Neural progenitor cell (in vitro differentiated cells): ENCODE results near the gene PILRB. TPM values are rescaled to one million over a fixed set of nuclear protein-coding genes. Genes with fewer than 3 reads are reported as not detected.
"Not testable (repeated sequence)": the region's sequence is repeated elsewhere in the genome, so short reads cannot be mapped to it uniquely, and the experiment has no call there.

Source experiments
- DNase-seq: peaks from one replicate; pipeline ENCODE4 v3.0.0-alpha.2; 2016; ENCODE audit warnings: low spot score
- H2AFZ ChIP-seq: fragments of 200-600 bp; sonication (generic); replicated peaks from 2 replicates; pipeline ENCODE4 v1.6.1; 2016; ENCODE audit warnings: antibody characterized with exemption
- H3F3A ChIP-seq: fragments of 200-600 bp; sonication (generic); 2 replicates; pipeline ENCODE4 v1.6.1; 2016; ENCODE audit warnings: antibody characterized with exemption, low read depth
- H3K27ac ChIP-seq: fragments of 200-600 bp; sonication (generic); 2 replicates; pipeline ENCODE4 v1.5.1; 2016; ENCODE audit warnings: mild to moderate bottlenecking
- H3K27me3 ChIP-seq: fragments of 200-600 bp; sonication (generic); 2 replicates; pipeline ENCODE4 v1.6.1; 2016; ENCODE audit warnings: mild to moderate bottlenecking, moderate library complexity
- H3K36me3 ChIP-seq: fragments of 200-600 bp; sonication (generic); 2 replicates; pipeline ENCODE4 v1.5.1; 2016
- H3K4me1 ChIP-seq: fragments of 200-600 bp; sonication (generic); 2 replicates; pipeline ENCODE4 v1.6.1; 2016; ENCODE audit warnings: mixed run types
- H3K4me2 ChIP-seq: fragments of 200-600 bp; sonication (generic); 2 replicates; pipeline ENCODE4 v1.6.1; 2016
- H3K4me3 ChIP-seq: fragments of 200-600 bp; sonication (generic); 2 replicates; pipeline ENCODE4 v1.5.1; 2016
- H3K79me2 ChIP-seq: fragments of 200-600 bp; sonication (generic); 2 replicates; pipeline ENCODE4 v1.6.1; 2016; ENCODE audit warnings: low read depth
- H3K9ac ChIP-seq: fragments of 200-600 bp; sonication (generic); 2 replicates; pipeline ENCODE4 v1.6.1; 2016
- H3K9me3 ChIP-seq: fragments of 200-600 bp; sonication (generic); 2 replicates; pipeline ENCODE4 v1.5.1; 2016; ENCODE audit warnings: low read depth
- H4K20me1 ChIP-seq: fragments of 200-600 bp; sonication (generic); 2 replicates; pipeline ENCODE4 v1.6.1; 2016; ENCODE audit warnings: low read depth
- H3K27ac Mint-ChIP-seq: 3 replicates; pipeline ENCODE4 v1.8.0; 2021; ENCODE audit warnings: mixed read lengths
- H3K27me3 Mint-ChIP-seq: 2 replicates; pipeline ENCODE4 v1.8.0; 2022; ENCODE audit warnings: low read depth, mild to moderate bottlenecking, inconsistent platforms, moderate library complexity, mixed read lengths; ENCODE audit not compliant: insufficient read depth
- H3K36me3 Mint-ChIP-seq: 3 replicates; pipeline ENCODE4 v1.8.0; 2021; ENCODE audit warnings: mixed read lengths
- H3K4me1 Mint-ChIP-seq: 3 replicates; pipeline ENCODE4 v1.8.0; 2021; ENCODE audit warnings: mixed read lengths
- H3K4me3 Mint-ChIP-seq: 3 replicates; pipeline ENCODE4 v1.8.0; 2021; ENCODE audit warnings: mild to moderate bottlenecking, moderate library complexity, mixed read lengths
- H3K9me3 Mint-ChIP-seq: 3 replicates; pipeline ENCODE4 v1.8.0; 2020; ENCODE audit warnings: mixed read lengths
- CTCF ChIP-seq: fragments of 200-600 bp; sonication (generic); IDR thresholded peaks from 2 replicates; pipeline ENCODE4 v1.5.1; 2017; ENCODE audit warnings: antibody characterized with exemption, mild to moderate bottlenecking
- EZH2 ChIP-seq: fragments of 200-600 bp; sonication (generic); IDR thresholded peaks from 2 replicates; pipeline ENCODE4 v1.6.1; 2017; ENCODE audit warnings: antibody characterized with exemption, mild to moderate bottlenecking, moderate library complexity
- EZH2phosphoT487 ChIP-seq: fragments of 200-600 bp; sonication (generic); IDR thresholded peaks from 2 replicates; pipeline ENCODE4 v1.6.1; 2017; ENCODE audit warnings: antibody characterized with exemption
- total RNA-seq: library from RNA; depleted of rRNA; stranded (reverse); fragments of >200 nt; gene quantifications from 2 replicates; pipeline ENCODE4 v1.2.3, GENCODE V29; 2015; ENCODE audit warnings: low replicate concordance

PILRB gene
- total RNA-seq, 1 donor from 2014 or later = 19.3 TPM

- H3F3A ChIP-seq = peaks cover 22% of the 10 kb centered on the region
- H3K79me2 ChIP-seq, H3K9me3 ChIP-seq, H3K4me2 ChIP-seq, H3K27ac ChIP-seq, DNase-seq, H3K27ac Mint-ChIP-seq, H3K36me3 Mint-ChIP-seq, H4K20me1 ChIP-seq, H3K4me3 ChIP-seq, H3K27me3 ChIP-seq, H2AFZ ChIP-seq, H3K27me3 Mint-ChIP-seq, H3K36me3 ChIP-seq, H3K9ac ChIP-seq, H3K9me3 Mint-ChIP-seq, H3K4me3 Mint-ChIP-seq: not testable (repeated sequence)
- H3K4me1 Mint-ChIP-seq = peaks cover 32% of the 10 kb centered on the region
- TF ChIP-seq CTCF = peak; percentile 17
- peaks cover 34% of the 10 kb centered on the region for H3K4me1 ChIP-seq
Observed at GRCh38 chr7:100373870-100374598, 16.1 kb downstream of the PILRB start.

GRCh38 chr7:100374601-100375000 lies 16.7 kb downstream of the PILRB start:
- H3K4me2 ChIP-seq = no peak overlapping the region
- H3K79me2 ChIP-seq = no peaks in the 10 kb centered on the region
- Mint-ChIP-seq H3K4me3 (no peak overlapping the region), H3K27ac (no peak overlapping the region), H3K36me3 (peaks cover 1% of the 10 kb centered on the region), H3K4me1 (peaks cover 31% of the 10 kb centered on the region), H3K27me3 (no peaks in the 10 kb centered on the region), H3K9me3 (no peaks in the 10 kb centered on the region)
- H3F3A ChIP-seq = peaks cover 16% of the 10 kb centered on the region
- no peak overlapping the region for H2AFZ ChIP-seq
- H3K27ac ChIP-seq = no peak overlapping the region
- H3K4me3 ChIP-seq = no peak overlapping the region
- H3K9me3 ChIP-seq = no peaks in the 10 kb centered on the region
- H3K9ac ChIP-seq = no peak overlapping the region
- peaks cover 29% of the 10 kb centered on the region for H3K4me1 ChIP-seq
- no peaks in the 10 kb centered on the region for H3K27me3 ChIP-seq
- H3K36me3 ChIP-seq = no peaks in the 10 kb centered on the region
- TF ChIP-seq CTCF (no peak), EZH2phosphoT487 (no peak), EZH2 (no peak)
- DNase-seq = no peak
- H4K20me1 ChIP-seq = peaks cover 6% of the 10 kb centered on the region

- Histone ChIP-seq H3K4me3 (no peak overlapping the region), H3K27me3 (no peaks in the 10 kb centered on the region), H3K79me2 (no peaks in the 10 kb centered on the region), H3K9me3 (no peaks in the 10 kb centered on the region), H2AFZ (no peak overlapping the region), H3K4me1 (peaks cover 15% of the 10 kb centered on the region), H3K4me2 (no peak overlapping the region), H3K9ac (no peak overlapping the region), H3F3A (peaks cover 2% of the 10 kb centered on the region), H3K27ac (no peak overlapping the region), H3K36me3 (no peaks in the 10 kb centered on the region), H4K20me1 (no peaks in the 10 kb centered on the region)
- no peak for TF ChIP-seq EZH2
- no peak for TF ChIP-seq EZH2phosphoT487
- Mint-ChIP-seq H3K27ac (no peak overlapping the region), H3K36me3 (peaks cover 1% of the 10 kb centered on the region), H3K4me3 (no peak overlapping the region), H3K4me1 (peaks cover 22% of the 10 kb centered on the region), H3K9me3 (no peaks in the 10 kb centered on the region), H3K27me3 (no peaks in the 10 kb centered on the region)
- no peak for DNase-seq
Observed at GRCh38 chr7:100376066-100376465, 18.1 kb downstream of the PILRB start.

GRCh38 chr7:100378114-100378755 lies 20.3 kb downstream of the PILRB start:
- Histone ChIP-seq H3K27me3 (no peaks in the 10 kb centered on the region), H3K4me2 (no peak overlapping the region), H3K4me3 (no peak overlapping the region), H2AFZ (no peak overlapping the region), H4K20me1 (no peaks in the 10 kb centered on the region), H3K79me2 (no peaks in the 10 kb centered on the region), H3F3A (no peaks in the 10 kb centered on the region), H3K4me1 (peaks cover 8% of the 10 kb centered on the region), H3K36me3 (no peaks in the 10 kb centered on the region), H3K9ac (no peak overlapping the region), H3K27ac (no peak overlapping the region), H3K9me3 (no peaks in the 10 kb centered on the region)
- no peak for DNase-seq
- peaks cover 1% of the 10 kb centered on the region for H3K36me3 Mint-ChIP-seq
- TF ChIP-seq CTCF = no peak
- TF ChIP-seq EZH2 = no peak
- no peak for TF ChIP-seq EZH2phosphoT487
- H3K4me3 Mint-ChIP-seq = no peak overlapping the region
- no peaks in the 10 kb centered on the region for H3K9me3 Mint-ChIP-seq
- no peak overlapping the region for H3K27ac Mint-ChIP-seq
- peaks cover 13% of the 10 kb centered on the region for H3K4me1 Mint-ChIP-seq
- peaks cover 2% of the 10 kb centered on the region for H3K27me3 Mint-ChIP-seq
